A673 (cell line): Measurements from ENCODE around the gene OTUD5. TPM values are rescaled to one million over a fixed set of nuclear protein-coding genes. Genes with fewer than 3 reads are reported as not detected.

ENCODE experiments used
- BruUV-seq: library from RNA; stranded (reverse); fragments of 400-500 nt; replicated peaks from 2 replicates; lab custom pipeline; 2021; lab: Mats Ljungman, UMichigan
- CTCF ChIA-PET: fragments of 300-600 bp; sonication (Branson Sonifier 250); formaldehyde crosslinking; loops from one replicate; lab custom pipeline; 2022; ENCODE audit warnings: antibody characterized with exemption; lab: Charles Lee
- POLR2A ChIA-PET: fragments of 300-600 bp; sonication (Branson Sonifier 250); formaldehyde crosslinking; loops from one replicate; lab custom pipeline; 2022; ENCODE audit warnings: antibody characterized with exemption; ENCODE audit not compliant: low non-redundant PET; lab: Charles Lee
- DNase-seq: peaks from one replicate; pipeline ENCODE4 v3.0.0-alpha.2; 2015; ENCODE audit warnings: low spot score
- H3K27ac ChIP-seq: fragments of 200-600 bp; sonication (generic); 2 replicates; pipeline ENCODE4 v1.5.1; 2016; ENCODE audit warnings: mixed run types, low read depth, mild to moderate bottlenecking, mixed read lengths, antibody characterized with exemption, low read length; ENCODE audit not compliant: poor library complexity, severe bottlenecking
- H3K27me3 ChIP-seq: fragments of 200-600 bp; sonication (generic); replicated peaks from 2 replicates; pipeline ENCODE4 v1.6.1; 2017; ENCODE audit warnings: mixed run types, low read depth, mild to moderate bottlenecking, mixed read lengths, antibody characterized with exemption, low read length; ENCODE audit not compliant: insufficient read depth, poor library complexity
- H3K36me3 ChIP-seq: fragments of 200-600 bp; sonication (generic); 2 replicates; pipeline ENCODE4 v1.6.1; 2016; ENCODE audit warnings: mixed run types, mild to moderate bottlenecking, mixed read lengths, antibody characterized with exemption, low read length; ENCODE audit not compliant: insufficient read depth, poor library complexity, severe bottlenecking
- H3K4me1 ChIP-seq: fragments of 200-600 bp; sonication (generic); 2 replicates; pipeline ENCODE4 v1.6.1; 2017; ENCODE audit warnings: mixed run types, mild to moderate bottlenecking, mixed read lengths, antibody characterized with exemption, low read length; ENCODE audit not compliant: insufficient read depth, poor library complexity, severe bottlenecking
- H3K4me3 ChIP-seq: fragments of 200-600 bp; sonication (generic); 2 replicates; pipeline ENCODE4 v1.5.1; 2016; ENCODE audit warnings: low read depth, mixed run types, mild to moderate bottlenecking, mixed read lengths, low read length; ENCODE audit not compliant: poor library complexity, severe bottlenecking
- H3K9me3 ChIP-seq: fragments of 200-600 bp; sonication (generic); 2 replicates; pipeline ENCODE4 v1.6.1; 2016; ENCODE audit warnings: mixed run types, low read depth, mild to moderate bottlenecking, mixed read lengths, antibody characterized with exemption, low read length; ENCODE audit not compliant: poor library complexity, severe bottlenecking
- EZH2 ChIP-seq: fragments of 200-600 bp; sonication (generic); IDR thresholded peaks from 2 replicates; pipeline ENCODE4 v1.6.1; 2017; ENCODE audit warnings: borderline replicate concordance, low read depth, mild to moderate bottlenecking, mixed read lengths, antibody characterized with exemption, low read length; ENCODE audit not compliant: poor library complexity, severe bottlenecking
- intact Hi-C: fragments of 100-400 bp; cut with micrococcal nuclease; formaldehyde crosslinking; loops from one replicate; pipeline ENCODE4 v1.10.0; 2022; ENCODE audit not compliant: unreplicated experiment
- total RNA-seq: library from RNA; stranded (reverse); gene quantifications from 2 replicates; pipeline ENCODE4 v1.2.3, GENCODE V29; 2021
- TF ChIP-seq, protein P1 (sequence below): fragments of 300-800, 200-600 bp; sonication (generic); conservative IDR thresholded peaks from 2 replicates; pipeline ENCODE4 v1.5.1; 2017; ENCODE audit warnings: low read depth, mild to moderate bottlenecking, antibody characterized with exemption, low read length, moderate library complexity, mixed read lengths

Gene OTUD5
- total RNA-seq, 1 experiment from 2014 or later, result 67.5 TPM

DNA sequence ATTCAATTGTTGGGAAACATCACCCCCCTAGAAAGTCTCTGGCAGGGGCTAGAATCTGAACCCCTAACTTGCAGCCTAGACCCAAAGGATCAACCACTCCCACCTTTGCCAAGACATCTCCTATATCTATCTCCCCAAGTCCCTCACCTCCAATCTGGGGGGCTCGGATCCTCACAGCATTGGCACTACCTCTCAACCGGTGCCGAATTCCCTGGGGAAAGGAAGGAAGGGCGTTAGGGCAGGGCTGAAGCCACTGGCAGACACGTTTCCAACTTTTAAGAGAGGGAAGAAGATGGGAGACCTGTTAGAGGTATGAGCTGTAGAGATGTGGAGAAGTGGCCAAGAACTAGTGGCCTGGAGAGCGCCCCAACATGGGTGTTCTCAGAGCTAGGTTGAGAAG lies 62.5 kb downstream of the OTUD5 start:
- CTCF ChIA-PET, result interaction anchor here (0.7 kb wide), 1 partner anchor 1861 kb away, joined by 4 read pairs; no protein-coding TSS in a partner anchor
- H3K9me3 ChIP-seq, result no peaks in the 10 kb centered on the region
- H3K4me1 ChIP-seq, result peaks cover 5% of the 10 kb centered on the region
- DNase-seq, result no peak
- BruUV-seq, result no TSS peak
- POLR2A ChIA-PET, result no interaction called here
- intact Hi-C loops, result loop anchor here (10.0 kb wide), 1 partner anchor 90 kb away; the partner anchor contains the start of gene HDAC6
- no peaks in the 10 kb centered on the region for H3K36me3 ChIP-seq
- no peak overlapping the region for H3K27ac ChIP-seq
- H3K4me3 ChIP-seq, result no peak overlapping the region
- no peaks in the 10 kb centered on the region for H3K27me3 ChIP-seq
- TF ChIP-seq, protein P1, sequence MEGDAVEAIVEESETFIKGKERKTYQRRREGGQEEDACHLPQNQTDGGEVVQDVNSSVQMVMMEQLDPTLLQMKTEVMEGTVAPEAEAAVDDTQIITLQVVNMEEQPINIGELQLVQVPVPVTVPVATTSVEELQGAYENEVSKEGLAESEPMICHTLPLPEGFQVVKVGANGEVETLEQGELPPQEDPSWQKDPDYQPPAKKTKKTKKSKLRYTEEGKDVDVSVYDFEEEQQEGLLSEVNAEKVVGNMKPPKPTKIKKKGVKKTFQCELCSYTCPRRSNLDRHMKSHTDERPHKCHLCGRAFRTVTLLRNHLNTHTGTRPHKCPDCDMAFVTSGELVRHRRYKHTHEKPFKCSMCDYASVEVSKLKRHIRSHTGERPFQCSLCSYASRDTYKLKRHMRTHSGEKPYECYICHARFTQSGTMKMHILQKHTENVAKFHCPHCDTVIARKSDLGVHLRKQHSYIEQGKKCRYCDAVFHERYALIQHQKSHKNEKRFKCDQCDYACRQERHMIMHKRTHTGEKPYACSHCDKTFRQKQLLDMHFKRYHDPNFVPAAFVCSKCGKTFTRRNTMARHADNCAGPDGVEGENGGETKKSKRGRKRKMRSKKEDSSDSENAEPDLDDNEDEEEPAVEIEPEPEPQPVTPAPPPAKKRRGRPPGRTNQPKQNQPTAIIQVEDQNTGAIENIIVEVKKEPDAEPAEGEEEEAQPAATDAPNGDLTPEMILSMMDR, result no peak
- no peak for TF ChIP-seq EZH2

- H3K27ac ChIP-seq, result no peak overlapping the region
- POLR2A ChIA-PET, result interaction anchor here (0.6 kb wide), 1 partner anchor 52 kb away, joined by 4 read pairs; no protein-coding TSS in a partner anchor
- no peaks in the 10 kb centered on the region for H3K4me1 ChIP-seq
- no peaks in the 10 kb centered on the region for H3K27me3 ChIP-seq
- TF ChIP-seq, protein P1, result no peak
- TF ChIP-seq EZH2, result no peak
- H3K36me3 ChIP-seq, result no peaks in the 10 kb centered on the region
- DNase-seq, result no peak
- no TSS peak for BruUV-seq
- H3K9me3 ChIP-seq, result no peaks in the 10 kb centered on the region
- CTCF ChIA-PET, result no interaction called here
- intact Hi-C loops, result loop anchor here (10.0 kb wide), 1 partner anchor 89 kb away; the partner anchor contains the start of gene HDAC6
- H3K4me3 ChIP-seq, result no peak overlapping the region
These were observed 63.7 kb downstream of the OTUD5 start for GRCh38 chrX:48893556-48894348.

- Histone ChIP-seq H3K4me3 (no peak overlapping the region), H3K4me1 (no peaks in the 10 kb centered on the region), H3K27ac (no peak overlapping the region), H3K9me3 (no peaks in the 10 kb centered on the region), H3K27me3 (no peaks in the 10 kb centered on the region), H3K36me3 (no peaks in the 10 kb centered on the region)
- no peak for DNase-seq
- no peak for TF ChIP-seq EZH2
- TF ChIP-seq, protein P1, result no peak
- intact Hi-C loops, result loop anchor here (10.0 kb wide), 1 partner anchor 88 kb away; the partner anchor contains the start of gene HDAC6
- CTCF ChIA-PET, result no interaction called here
- no TSS peak for BruUV-seq
- POLR2A ChIA-PET, result no interaction called here
These were observed 64.5 kb downstream of the OTUD5 start for GRCh38 chrX:48892896-48893295.
